GM19452 (cell line): ENCODE data around the gene KCNQ5.

Source experiments
- ATAC-seq: cut with Tn5 transposase; IDR thresholded peaks from one replicate; pipeline ENCODE4 v1.9.1; 2021; ENCODE audit not compliant: unreplicated experiment

KCNQ5 gene

GRCh38 chr6:73042892-73043291, 421.0 kb downstream of the KCNQ5 start:
- ATAC-seq: no peak

- no peak for ATAC-seq
Observed at GRCh38 chr6:73043446-73043845, 421.6 kb downstream of the KCNQ5 start.

- ATAC-seq: no peak
Observed at GRCh38 chr6:73045609-73046008, 423.7 kb downstream of the KCNQ5 start.

GRCh38 chr6:73047801-73048200, 425.9 kb downstream of the KCNQ5 start:
- no peak for ATAC-seq

GRCh38 chr6:73049971-73050594, 428.2 kb downstream of the KCNQ5 start:
- no peak for ATAC-seq

GRCh38 chr6:73050706-73051105, 428.8 kb downstream of the KCNQ5 start:
- no peak for ATAC-seq

- ATAC-seq: no peak
Observed at GRCh38 chr6:73051147-73051546, 429.3 kb downstream of the KCNQ5 start.

GRCh38 chr6:73054958-73055357, 433.1 kb downstream of the KCNQ5 start:
- ATAC-seq: no peak

- ATAC-seq: no peak
Observed at GRCh38 chr6:73058736-73059135, 436.9 kb downstream of the KCNQ5 start.

GRCh38 chr6:73062130-73062529, 440.3 kb downstream of the KCNQ5 start:
- ATAC-seq: no peak

- no peak for ATAC-seq
Observed at GRCh38 chr6:73062837-73063236, 441.0 kb downstream of the KCNQ5 start.

- ATAC-seq: no peak
Observed at GRCh38 chr6:73064266-73064665, 442.4 kb downstream of the KCNQ5 start.

GRCh38 chr6:73073238-73073637, 451.4 kb downstream of the KCNQ5 start:
- no peak for ATAC-seq

GRCh38 chr6:73074175-73074574, 452.3 kb downstream of the KCNQ5 start:
- ATAC-seq: no peak

GRCh38 chr6:73076211-73076954, 454.5 kb downstream of the KCNQ5 start:
- ATAC-seq: no peak

- no peak for ATAC-seq
Observed at GRCh38 chr6:73078333-73078862, 456.5 kb downstream of the KCNQ5 start.

- ATAC-seq: no peak
Observed at GRCh38 chr6:73078908-73079610, 457.2 kb downstream of the KCNQ5 start.

GRCh38 chr6:73079611-73079955, 457.7 kb downstream of the KCNQ5 start:
- no peak for ATAC-seq

GRCh38 chr6:73079978-73080377, 458.1 kb downstream of the KCNQ5 start:
- no peak for ATAC-seq

- ATAC-seq: no peak
Observed at GRCh38 chr6:73081955-73082354, 460.1 kb downstream of the KCNQ5 start.

- no peak for ATAC-seq
Observed at GRCh38 chr6:73083886-73084285, 462.0 kb downstream of the KCNQ5 start.

- ATAC-seq: no peak
Observed at GRCh38 chr6:73085443-73085871, 463.6 kb downstream of the KCNQ5 start.
